HCT116 (cell line): Measurements from ENCODE around the gene SPEF2. TPM values are rescaled to one million over a fixed set of nuclear protein-coding genes. Genes with fewer than 3 reads are reported as not detected.

Experiments
- ATAC-seq: fragments of 200-7000 bp; cut with Tn5 transposase; 2 replicates; pipeline ENCODE4 v1.9.1; 2020; ENCODE audit warnings: mild to moderate bottlenecking, moderate library complexity
- BruUV-seq: library from RNA; stranded (reverse); fragments of 400-500 nt; replicated peaks from 2 replicates; lab custom pipeline; 2021; lab: Mats Ljungman, UMichigan
- CTCF ChIA-PET: fragments of 300-600 bp; sonication (Branson Sonifier 250); formaldehyde crosslinking; loops from one replicate; lab custom pipeline; 2021; ENCODE audit warnings: antibody characterized with exemption; lab: Charles Lee
- POLR2A ChIA-PET: fragments of 300-600, 350-600 bp; sonication (Branson Sonifier 250); formaldehyde crosslinking; loops from one replicate; lab custom pipeline; 2021; ENCODE audit warnings: antibody characterized with exemption; lab: Charles Lee
- RAD21 ChIA-PET, 2 experiments: fragments of 300-600 bp; sonication (Branson Sonifier 250); formaldehyde crosslinking; loops; one replicate each; lab custom pipeline; 2023; ENCODE audit warnings: low total read pairs in 2 of 2; ENCODE audit not compliant: uncharacterized antibody in 2 of 2, unreplicated experiment in 2 of 2, low non-redundant PET in 1 of 2; lab: Charles Lee
- DNase-seq: peaks from one replicate; pipeline ENCODE4 v3.0.0-alpha.2; 2010; ENCODE audit warnings: low read depth, low spot score
- H2AFZ ChIP-seq: fragments of 200-600 bp; shearing (Covaris generic), sonication (generic); 2 replicates; pipeline ENCODE4 v1.6.1; 2017; ENCODE audit warnings: low read depth, mixed run types, mixed read lengths, antibody characterized with exemption, low read length; ENCODE audit not compliant: poor library complexity, severe bottlenecking
- H3K27ac ChIP-seq: 2 replicates; pipeline ENCODE4 v1.5.1; 2012; ENCODE audit warnings: low read depth, low read length
- H3K27me3 ChIP-seq: fragments of 200-600 bp; sonication (generic); 2 replicates; pipeline ENCODE4 v1.6.1; 2016; ENCODE audit warnings: mixed run types, low read length, mixed read lengths; ENCODE audit not compliant: insufficient read depth
- H3K36me3 ChIP-seq, 2 experiments: fragments of 200-500 bp in 1 of 2; fragments of 200-600 bp in 1 of 2; sonication (Bioruptor generic) in 1 of 2; sonication (generic) in 1 of 2; 2 replicates each; pipeline versions ENCODE4 v1.5.1 to v1.6.1; 2014 to 2016; ENCODE audit warnings: low read length in 2 of 2, inconsistent platforms in 1 of 2, mixed read lengths in 1 of 2, mixed run types in 1 of 2; ENCODE audit not compliant: insufficient read depth in 2 of 2, control insufficient read depth in 1 of 2
- H3K4me1 ChIP-seq, 2 experiments: fragments of 200-600 bp in 1 of 2; sonication (generic) in 1 of 2; 2 replicates each; pipeline versions ENCODE4 v1.5.1 to v1.6.1; 2012 to 2017; ENCODE audit warnings: low read length in 2 of 2, inconsistent platforms in 1 of 2, mild to moderate bottlenecking in 1 of 2, mixed read lengths in 1 of 2, mixed run types in 1 of 2, moderate library complexity in 1 of 2; ENCODE audit not compliant: insufficient read depth in 2 of 2, control insufficient read depth in 1 of 2
- H3K4me2 ChIP-seq: fragments of 200-600 bp; sonication (generic); 2 replicates; pipeline ENCODE4 v1.6.1; 2017; ENCODE audit warnings: mixed run types, low read length, mixed read lengths
- H3K4me3 ChIP-seq, 2 experiments: fragments of 200-600 bp in 1 of 2; sonication (generic) in 1 of 2; replicated peaks in 1 of 2; 2 replicates each; pipeline ENCODE4 v1.5.1; 2011 to 2016; ENCODE audit warnings: low read length in 2 of 2, control low read depth in 1 of 2, low read depth in 1 of 2, mild to moderate bottlenecking in 1 of 2, mixed read lengths in 1 of 2, mixed run types in 1 of 2
- H3K79me2 ChIP-seq: fragments of 200-600 bp; sonication (generic); 2 replicates; pipeline ENCODE4 v1.6.1; 2017; ENCODE audit warnings: mild to moderate bottlenecking, mixed run types, low read length, moderate library complexity, mixed read lengths; ENCODE audit not compliant: insufficient read depth
- H3K9ac ChIP-seq: fragments of 200-600 bp; sonication (generic); 2 replicates; pipeline ENCODE4 v1.6.1; 2016; ENCODE audit warnings: low read length, mixed read lengths
- H3K9me2 ChIP-seq: fragments of 200-600 bp; sonication (generic), shearing (Covaris generic); 2 replicates; pipeline ENCODE4 v1.6.1; 2017; ENCODE audit warnings: mixed run types, mild to moderate bottlenecking, moderate library complexity; ENCODE audit not compliant: insufficient read depth
- H3K9me3 ChIP-seq, 2 experiments: fragments of 200-500 bp in 1 of 2; fragments of 200-600 bp in 1 of 2; sonication (Bioruptor generic) in 1 of 2; sonication (generic) in 1 of 2; 2 replicates each; pipeline ENCODE4 v1.6.1; 2014 to 2017; ENCODE audit warnings: low read length in 2 of 2, mixed read lengths in 2 of 2, inconsistent platforms in 1 of 2, low read depth in 1 of 2, mild to moderate bottlenecking in 1 of 2, mixed run types in 1 of 2, moderate library complexity in 1 of 2; ENCODE audit not compliant: control insufficient read depth in 1 of 2, insufficient read depth in 1 of 2
- H4K20me1 ChIP-seq: fragments of 200-600 bp; sonication (generic), shearing (Covaris generic); 2 replicates; pipeline ENCODE4 v1.6.1; 2017; ENCODE audit warnings: mixed run types, mild to moderate bottlenecking, moderate library complexity; ENCODE audit not compliant: insufficient read depth
- CBX3 ChIP-seq: IDR thresholded peaks from 2 replicates; pipeline ENCODE4 v1.6.1; 2012; ENCODE audit warnings: low read depth
- ELF1 ChIP-seq: IDR thresholded peaks from 2 replicates; pipeline ENCODE4 v1.6.1; 2012; ENCODE audit warnings: low read depth, borderline replicate concordance
- EZH2phosphoT487 ChIP-seq: fragments of 200-600 bp; IDR thresholded peaks from 2 replicates; pipeline ENCODE4 v1.6.1; 2018; ENCODE audit warnings: antibody characterized with exemption, borderline replicate concordance
- FOSL1 ChIP-seq: IDR thresholded peaks from 2 replicates; pipeline ENCODE4 v1.6.1; 2012; ENCODE audit warnings: low read depth
- JUND ChIP-seq: IDR thresholded peaks from 2 replicates; pipeline ENCODE4 v1.6.1; 2012
- POLR2A ChIP-seq: IDR thresholded peaks from 2 replicates; pipeline ENCODE4 v1.7.0; 2011; ENCODE audit warnings: borderline replicate concordance; ENCODE audit not compliant: insufficient read depth, insufficient read length; ENCODE audit errors: extremely low read depth
- POLR2AphosphoS5 ChIP-seq: IDR thresholded peaks from 2 replicates; pipeline ENCODE4 v1.6.1; 2011; ENCODE audit warnings: mild to moderate bottlenecking, low read depth, low read length, moderate library complexity
- SIN3A ChIP-seq: IDR thresholded peaks from 2 replicates; pipeline ENCODE4 v1.6.1; 2012; ENCODE audit warnings: low read depth
- SP1 ChIP-seq: IDR thresholded peaks from 2 replicates; pipeline ENCODE4 v1.6.1; 2012; ENCODE audit warnings: low read depth
- SRF ChIP-seq: IDR thresholded peaks from 2 replicates; pipeline ENCODE4 v1.6.1; 2012; ENCODE audit warnings: low read depth
- TCF7L2 ChIP-seq: IDR thresholded peaks from 2 replicates; pipeline ENCODE4 v1.7.0; 2011; ENCODE audit warnings: borderline replicate concordance, inconsistent platforms; ENCODE audit not compliant: insufficient read depth, insufficient read length; ENCODE audit errors: extremely low read depth
- YY1 ChIP-seq: IDR thresholded peaks from 2 replicates; pipeline ENCODE4 v1.6.1; 2011; ENCODE audit warnings: low read length, low read depth, moderate library complexity, mild to moderate bottlenecking; ENCODE audit not compliant: insufficient replicate concordance; ENCODE audit errors: extremely low read depth
- ZFX ChIP-seq: fragments of 450-650 bp; IDR thresholded peaks from 2 replicates; pipeline ENCODE4 v1.6.1; 2017
- ZNF274 ChIP-seq: fragments of 200-500 bp; sonication (Bioruptor generic); IDR thresholded peaks from 2 replicates; pipeline ENCODE4 v1.6.1; 2014; ENCODE audit warnings: mild to moderate bottlenecking, low read depth, low read length, inconsistent platforms
- intact Hi-C: fragments of 100-400 bp; cut with micrococcal nuclease; formaldehyde crosslinking; loops from 2 replicates; pipeline ENCODE4 v1.10.0; 2022
- total RNA-seq: library from RNA; stranded (reverse); gene quantifications from one replicate; pipeline ENCODE4 v1.2.1, GENCODE V29; 2021; ENCODE audit not compliant: unreplicated experiment
- TF ChIP-seq, protein P1 (sequence below), 3 experiments: fragments of 200-600 bp in 1 of 3; sonication (generic) in 1 of 3; IDR thresholded peaks in 2 of 3; conservative IDR thresholded peaks in 1 of 3; 2 replicates each; pipeline ENCODE4 v1.5.1; 2012 to 2017; ENCODE audit warnings: low read depth in 2 of 3, low read length in 2 of 3, antibody characterized with exemption in 1 of 3, borderline replicate concordance in 1 of 3, control low read depth in 1 of 3, mild to moderate bottlenecking in 1 of 3, mixed read lengths in 1 of 3, mixed run types in 1 of 3, moderate library complexity in 1 of 3; ENCODE audit not compliant: insufficient read depth in 1 of 3
- TF ChIP-seq, protein P2 (sequence below): IDR thresholded peaks from 2 replicates; pipeline ENCODE4 v1.6.1; 2012
- TF ChIP-seq, protein P3 (sequence below): IDR thresholded peaks from 2 replicates; pipeline ENCODE4 v1.6.1; 2012; ENCODE audit warnings: low read depth
- TF ChIP-seq, protein P4 (sequence below): IDR thresholded peaks from 2 replicates; pipeline ENCODE4 v1.6.1; 2011; ENCODE audit warnings: mild to moderate bottlenecking, low read length, moderate library complexity; ENCODE audit not compliant: insufficient replicate concordance; ENCODE audit errors: extremely low read depth

Gene SPEF2
- total RNA-seq, 1 experiment from 2014 or later, result 4.6 TPM

DNA sequence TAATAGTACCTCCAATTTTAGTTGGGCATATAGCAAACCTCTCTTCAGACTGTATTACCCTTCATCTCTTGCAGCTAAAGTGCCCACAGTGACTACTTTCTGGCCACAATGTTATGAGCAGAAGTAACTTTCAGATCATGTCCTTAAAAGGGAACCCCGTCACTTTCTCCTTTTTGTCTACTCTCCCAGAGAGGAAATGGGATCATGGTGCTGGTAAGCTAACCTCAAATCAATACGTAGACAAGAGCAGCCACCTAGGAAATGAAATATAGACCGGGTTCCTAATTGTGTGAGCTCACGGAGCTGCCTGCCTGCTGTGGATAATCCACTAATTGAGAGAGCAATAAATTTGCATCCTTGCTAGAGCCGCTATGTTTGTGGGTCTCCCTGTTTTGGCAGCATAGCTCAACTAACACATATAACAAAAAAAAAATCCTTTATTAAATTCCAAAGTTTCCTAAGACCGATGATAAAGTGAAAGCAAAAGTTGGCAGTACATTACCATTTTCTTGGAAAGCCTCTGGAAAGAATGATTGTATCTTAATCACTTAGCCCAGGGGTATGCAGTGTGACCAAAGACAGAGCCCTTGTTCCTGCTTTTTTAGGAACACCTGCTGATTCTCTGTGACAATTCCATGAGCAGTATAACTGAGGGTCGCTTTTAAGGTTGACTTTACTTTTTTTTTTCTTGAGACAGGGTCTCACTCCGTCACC is 233.5 kb downstream of the SPEF2 start:
- Histone ChIP-seq H4K20me1 (no peaks in the 10 kb centered on the region), H3K9me2 (no peaks in the 10 kb centered on the region), H3K4me2 (no peak overlapping the region), H2AFZ (no peak overlapping the region), H3K4me1 (peaks cover 0 to 6% of the 10 kb centered on the region in 2 experiments; a peak in 1 of 4 replicates), H3K36me3 (no peaks in the 10 kb centered on the region), H3K27me3 (peaks cover 5% of the 10 kb centered on the region; the same call in 1 of the 2 replicates), H3K9me3 (no peaks in the 10 kb centered on the region), H3K27ac (no peak overlapping the region), H3K4me3 (no peak overlapping the region), H3K9ac (no peak overlapping the region), H3K79me2 (no peaks in the 10 kb centered on the region)
- no peak for TF ChIP-seq SRF
- TF ChIP-seq POLR2A, result no peak
- no peak for TF ChIP-seq FOSL1
- TF ChIP-seq, protein P1, sequence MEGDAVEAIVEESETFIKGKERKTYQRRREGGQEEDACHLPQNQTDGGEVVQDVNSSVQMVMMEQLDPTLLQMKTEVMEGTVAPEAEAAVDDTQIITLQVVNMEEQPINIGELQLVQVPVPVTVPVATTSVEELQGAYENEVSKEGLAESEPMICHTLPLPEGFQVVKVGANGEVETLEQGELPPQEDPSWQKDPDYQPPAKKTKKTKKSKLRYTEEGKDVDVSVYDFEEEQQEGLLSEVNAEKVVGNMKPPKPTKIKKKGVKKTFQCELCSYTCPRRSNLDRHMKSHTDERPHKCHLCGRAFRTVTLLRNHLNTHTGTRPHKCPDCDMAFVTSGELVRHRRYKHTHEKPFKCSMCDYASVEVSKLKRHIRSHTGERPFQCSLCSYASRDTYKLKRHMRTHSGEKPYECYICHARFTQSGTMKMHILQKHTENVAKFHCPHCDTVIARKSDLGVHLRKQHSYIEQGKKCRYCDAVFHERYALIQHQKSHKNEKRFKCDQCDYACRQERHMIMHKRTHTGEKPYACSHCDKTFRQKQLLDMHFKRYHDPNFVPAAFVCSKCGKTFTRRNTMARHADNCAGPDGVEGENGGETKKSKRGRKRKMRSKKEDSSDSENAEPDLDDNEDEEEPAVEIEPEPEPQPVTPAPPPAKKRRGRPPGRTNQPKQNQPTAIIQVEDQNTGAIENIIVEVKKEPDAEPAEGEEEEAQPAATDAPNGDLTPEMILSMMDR (IDR thresholded peaks at IDR 0.05 in 2 of 3, conservative IDR thresholded peaks at IDR 0.05 in 1 of 3; ENCODE audit: borderline replicate concordance in 1 of 3, insufficient read depth in 1 of 3, low read depth in 2 of 3, low read length in 2 of 3), result no peak
- no peak for TF ChIP-seq CBX3
- TF ChIP-seq, protein P2, sequence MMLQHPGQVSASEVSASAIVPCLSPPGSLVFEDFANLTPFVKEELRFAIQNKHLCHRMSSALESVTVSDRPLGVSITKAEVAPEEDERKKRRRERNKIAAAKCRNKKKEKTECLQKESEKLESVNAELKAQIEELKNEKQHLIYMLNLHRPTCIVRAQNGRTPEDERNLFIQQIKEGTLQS, result no peak
- no peak for TF ChIP-seq SP1
- no peak for TF ChIP-seq ELF1
- TF ChIP-seq, protein P3, sequence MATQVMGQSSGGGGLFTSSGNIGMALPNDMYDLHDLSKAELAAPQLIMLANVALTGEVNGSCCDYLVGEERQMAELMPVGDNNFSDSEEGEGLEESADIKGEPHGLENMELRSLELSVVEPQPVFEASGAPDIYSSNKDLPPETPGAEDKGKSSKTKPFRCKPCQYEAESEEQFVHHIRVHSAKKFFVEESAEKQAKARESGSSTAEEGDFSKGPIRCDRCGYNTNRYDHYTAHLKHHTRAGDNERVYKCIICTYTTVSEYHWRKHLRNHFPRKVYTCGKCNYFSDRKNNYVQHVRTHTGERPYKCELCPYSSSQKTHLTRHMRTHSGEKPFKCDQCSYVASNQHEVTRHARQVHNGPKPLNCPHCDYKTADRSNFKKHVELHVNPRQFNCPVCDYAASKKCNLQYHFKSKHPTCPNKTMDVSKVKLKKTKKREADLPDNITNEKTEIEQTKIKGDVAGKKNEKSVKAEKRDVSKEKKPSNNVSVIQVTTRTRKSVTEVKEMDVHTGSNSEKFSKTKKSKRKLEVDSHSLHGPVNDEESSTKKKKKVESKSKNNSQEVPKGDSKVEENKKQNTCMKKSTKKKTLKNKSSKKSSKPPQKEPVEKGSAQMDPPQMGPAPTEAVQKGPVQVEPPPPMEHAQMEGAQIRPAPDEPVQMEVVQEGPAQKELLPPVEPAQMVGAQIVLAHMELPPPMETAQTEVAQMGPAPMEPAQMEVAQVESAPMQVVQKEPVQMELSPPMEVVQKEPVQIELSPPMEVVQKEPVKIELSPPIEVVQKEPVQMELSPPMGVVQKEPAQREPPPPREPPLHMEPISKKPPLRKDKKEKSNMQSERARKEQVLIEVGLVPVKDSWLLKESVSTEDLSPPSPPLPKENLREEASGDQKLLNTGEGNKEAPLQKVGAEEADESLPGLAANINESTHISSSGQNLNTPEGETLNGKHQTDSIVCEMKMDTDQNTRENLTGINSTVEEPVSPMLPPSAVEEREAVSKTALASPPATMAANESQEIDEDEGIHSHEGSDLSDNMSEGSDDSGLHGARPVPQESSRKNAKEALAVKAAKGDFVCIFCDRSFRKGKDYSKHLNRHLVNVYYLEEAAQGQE, result no peak
- TF ChIP-seq ZFX, result no peak
- no peak for TF ChIP-seq EZH2phosphoT487
- TF ChIP-seq, protein P4, sequence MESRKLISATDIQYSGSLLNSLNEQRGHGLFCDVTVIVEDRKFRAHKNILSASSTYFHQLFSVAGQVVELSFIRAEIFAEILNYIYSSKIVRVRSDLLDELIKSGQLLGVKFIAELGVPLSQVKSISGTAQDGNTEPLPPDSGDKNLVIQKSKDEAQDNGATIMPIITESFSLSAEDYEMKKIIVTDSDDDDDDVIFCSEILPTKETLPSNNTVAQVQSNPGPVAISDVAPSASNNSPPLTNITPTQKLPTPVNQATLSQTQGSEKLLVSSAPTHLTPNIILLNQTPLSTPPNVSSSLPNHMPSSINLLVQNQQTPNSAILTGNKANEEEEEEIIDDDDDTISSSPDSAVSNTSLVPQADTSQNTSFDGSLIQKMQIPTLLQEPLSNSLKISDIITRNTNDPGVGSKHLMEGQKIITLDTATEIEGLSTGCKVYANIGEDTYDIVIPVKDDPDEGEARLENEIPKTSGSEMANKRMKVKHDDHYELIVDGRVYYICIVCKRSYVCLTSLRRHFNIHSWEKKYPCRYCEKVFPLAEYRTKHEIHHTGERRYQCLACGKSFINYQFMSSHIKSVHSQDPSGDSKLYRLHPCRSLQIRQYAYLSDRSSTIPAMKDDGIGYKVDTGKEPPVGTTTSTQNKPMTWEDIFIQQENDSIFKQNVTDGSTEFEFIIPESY, result no peak
- TF ChIP-seq YY1, result no peak
- TF ChIP-seq SIN3A, result no peak
- no peak for TF ChIP-seq JUND
- TF ChIP-seq TCF7L2, result no peak
- TF ChIP-seq ZNF274, result no peak
- no peak for TF ChIP-seq POLR2AphosphoS5
- no TSS peak for BruUV-seq
- ChIA-PET POLR2A (no interaction called here), CTCF (no interaction called here), RAD21 (no interaction called here)
- no peak for DNase-seq
- intact Hi-C loops, result no loop called here
- no peak for ATAC-seq
